HG03135 (cell line): ENCODE measurements around the gene ORC1.
"Not testable (repeated sequence)": the region's sequence is repeated elsewhere in the genome, so short reads cannot be mapped to it uniquely, and the experiment has no call there.

ENCODE experiments used
- ATAC-seq: cut with Tn5 transposase; IDR thresholded peaks from one replicate; pipeline ENCODE4 v1.9.1; 2021; ENCODE audit warnings: mild to moderate bottlenecking, moderate library complexity; ENCODE audit not compliant: unreplicated experiment

Gene ORC1

GRCh38 chr1:52393174-52393573 is 11.0 kb downstream of the ORC1 start:
- no peak for ATAC-seq

GRCh38 chr1:52386458-52386857 is 17.8 kb downstream of the ORC1 start:
- no peak for ATAC-seq

- ATAC-seq = no peak
These were observed 18.8 kb downstream of the ORC1 start for GRCh38 chr1:52385376-52385775.

GRCh38 chr1:52369851-52370250 is 34.4 kb downstream of the ORC1 start:
- not testable (repeated sequence) for ATAC-seq

GRCh38 chr1:52368383-52369172 is 35.6 kb downstream of the ORC1 start:
- no peak for ATAC-seq

- ATAC-seq = no peak
These were observed 37.0 kb downstream of the ORC1 start for GRCh38 chr1:52367272-52367671.

- no peak for ATAC-seq
These were observed 37.8 kb downstream of the ORC1 start for GRCh38 chr1:52366517-52366827.

- ATAC-seq = peak; percentile 90
These were observed 38.3 kb downstream of the ORC1 start, which contains the start of gene CC2D1B for GRCh38 chr1:52365746-52366516. Gene CC2D1B, minus strand, starts transcription at chr1:52366205. Its CDS starts 1,585 bp downstream, at chr1:52364620.

GRCh38 chr1:52365071-52365745 is 39.0 kb downstream of the ORC1 start:
- ATAC-seq = peak; percentile 2

GRCh38 chr1:52364235-52364839 is 39.9 kb downstream of the ORC1 start:
- ATAC-seq = no peak

- no peak for ATAC-seq
These were observed 43.6 kb downstream of the ORC1 start for GRCh38 chr1:52360595-52360968.

- ATAC-seq = no peak
These were observed 44.3 kb downstream of the ORC1 start for GRCh38 chr1:52359676-52360594.

- ATAC-seq = no peak
These were observed 45.2 kb downstream of the ORC1 start for GRCh38 chr1:52358851-52359497.

GRCh38 chr1:52357397-52357796 is 46.8 kb downstream of the ORC1 start:
- ATAC-seq = no peak

GRCh38 chr1:52356818-52357355 is 47.3 kb downstream of the ORC1 start:
- no peak for ATAC-seq

GRCh38 chr1:52355847-52356505 is 48.2 kb downstream of the ORC1 start:
- ATAC-seq = no peak

GRCh38 chr1:52355436-52355835 is 48.8 kb downstream of the ORC1 start:
- ATAC-seq = no peak

GRCh38 chr1:52352690-52353089 is 51.5 kb downstream of the ORC1 start:
- ATAC-seq = no peak

- ATAC-seq = no peak
These were observed 55.4 kb downstream of the ORC1 start for GRCh38 chr1:52348704-52349300.
